Kidney tubule cell (primary cell): ENCODE data around the gene PTPRD.

Source experiments
- DNase-seq: peaks from one replicate; pipeline ENCODE4 v3.0.0-alpha.2; 2018; ENCODE audit warnings: low spot score

Gene PTPRD

GRCh38 chr9:8436786-8437185 lies 2176.0 kb downstream of the PTPRD start:
- no peak for DNase-seq

GRCh38 chr9:8434621-8435020 lies 2178.2 kb downstream of the PTPRD start:
- no peak for DNase-seq

GRCh38 chr9:8432224-8432623 lies 2180.6 kb downstream of the PTPRD start:
- DNase-seq, result no peak

- no peak for DNase-seq
Measured at GRCh38 chr9:8431505-8431904, 2181.3 kb downstream of the PTPRD start.

GRCh38 chr9:8430945-8431344 lies 2181.9 kb downstream of the PTPRD start:
- no peak for DNase-seq

- peak; percentile 4 for DNase-seq
Measured at GRCh38 chr9:8429768-8430167, 2183.0 kb downstream of the PTPRD start.

- no peak for DNase-seq
Measured at GRCh38 chr9:8429157-8429556, 2183.6 kb downstream of the PTPRD start.

- no peak for DNase-seq
Measured at GRCh38 chr9:8428389-8428788, 2184.4 kb downstream of the PTPRD start.

- no peak for DNase-seq
Measured at GRCh38 chr9:8424786-8425410, 2187.9 kb downstream of the PTPRD start.

GRCh38 chr9:8420416-8420815 lies 2192.4 kb downstream of the PTPRD start:
- no peak for DNase-seq

GRCh38 chr9:8419596-8420275 lies 2193.1 kb downstream of the PTPRD start:
- no peak for DNase-seq

- DNase-seq, result no peak
Measured at GRCh38 chr9:8417341-8417740, 2195.5 kb downstream of the PTPRD start.

- no peak for DNase-seq
Measured at GRCh38 chr9:8412327-8412726, 2200.5 kb downstream of the PTPRD start.

- no peak for DNase-seq
Measured at GRCh38 chr9:8408575-8409190, 2204.1 kb downstream of the PTPRD start.

GRCh38 chr9:8401961-8402705 lies 2210.7 kb downstream of the PTPRD start:
- no peak for DNase-seq

- no peak for DNase-seq
Measured at GRCh38 chr9:8400378-8400777, 2212.4 kb downstream of the PTPRD start.

- no peak for DNase-seq
Measured at GRCh38 chr9:8395022-8395421, 2217.8 kb downstream of the PTPRD start.

GRCh38 chr9:8394341-8394740 lies 2218.5 kb downstream of the PTPRD start:
- no peak for DNase-seq

- no peak for DNase-seq
Measured at GRCh38 chr9:8392866-8393265, 2219.9 kb downstream of the PTPRD start.

GRCh38 chr9:8391566-8391965 lies 2221.2 kb downstream of the PTPRD start:
- DNase-seq, result no peak

- no peak for DNase-seq
Measured at GRCh38 chr9:8391132-8391531, 2221.7 kb downstream of the PTPRD start.

GRCh38 chr9:8390571-8390970 lies 2222.2 kb downstream of the PTPRD start:
- DNase-seq, result no peak

- no peak for DNase-seq
Measured at GRCh38 chr9:8389531-8389930, 2223.3 kb downstream of the PTPRD start.
